Measurements from ENCODE around the gene PRR12.

PRR12 gene

DNA sequence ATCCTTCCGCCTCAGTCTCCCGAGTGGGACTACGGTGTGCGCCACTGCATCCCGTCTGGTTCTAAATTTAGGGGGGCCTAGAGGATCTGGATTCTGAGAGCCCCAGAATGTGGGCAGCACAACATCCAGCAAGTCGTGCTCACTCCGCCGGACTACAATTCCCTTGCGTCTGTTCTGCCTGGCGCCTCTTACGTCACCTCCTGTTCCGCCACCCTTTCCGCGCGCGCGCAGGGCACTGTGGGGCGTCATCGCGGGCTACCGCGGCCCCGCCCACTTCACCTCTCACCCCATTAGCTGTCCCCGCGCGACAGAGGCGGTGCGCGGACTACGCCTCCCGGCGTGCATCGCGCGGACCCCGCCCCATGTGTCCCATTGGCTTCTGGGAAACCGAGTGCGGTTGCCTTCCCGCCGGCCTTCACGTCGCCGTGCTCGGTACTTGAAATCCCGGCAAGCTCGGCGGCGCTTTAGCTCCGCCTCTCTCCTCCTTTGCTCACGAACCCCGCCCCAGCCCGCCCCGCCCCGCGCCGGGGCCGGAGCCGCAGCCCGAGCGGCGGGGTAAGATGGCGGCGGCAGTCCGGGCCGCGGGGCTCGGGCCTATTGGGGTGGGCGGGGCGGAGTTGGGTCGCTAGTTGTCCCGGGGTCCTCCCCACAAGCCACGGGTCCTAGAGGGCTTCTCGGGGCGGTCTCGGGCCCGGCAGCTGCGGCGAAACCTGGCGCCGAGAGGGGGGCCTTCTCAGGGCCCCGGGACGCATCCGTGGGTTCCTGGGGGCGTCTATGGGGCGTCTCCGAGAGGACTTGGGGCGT is 50.9 kb downstream of the PRR12 start, which contains the start of gene SCAF1:
Gene SCAF1, plus strand, starts transcription at position 522 of the 804 bp plus-strand sequence. CDS start 2,818 bp downstream, outside the sequence.
- H3K9ac ChIP-seq (ENCODE audit: low read depth in 1 of 2, low read length in 2 of 2) = peak within 1 kb of the TSS; percentile 94 to 99
- peaks cover 33 to 38% of the 10 kb centered on the region in 2 donors for H3K4me1 ChIP-seq (ENCODE audit: control insufficient read depth in 2 of 2, insufficient read depth in 2 of 2, low read length in 2 of 2)

DNA sequence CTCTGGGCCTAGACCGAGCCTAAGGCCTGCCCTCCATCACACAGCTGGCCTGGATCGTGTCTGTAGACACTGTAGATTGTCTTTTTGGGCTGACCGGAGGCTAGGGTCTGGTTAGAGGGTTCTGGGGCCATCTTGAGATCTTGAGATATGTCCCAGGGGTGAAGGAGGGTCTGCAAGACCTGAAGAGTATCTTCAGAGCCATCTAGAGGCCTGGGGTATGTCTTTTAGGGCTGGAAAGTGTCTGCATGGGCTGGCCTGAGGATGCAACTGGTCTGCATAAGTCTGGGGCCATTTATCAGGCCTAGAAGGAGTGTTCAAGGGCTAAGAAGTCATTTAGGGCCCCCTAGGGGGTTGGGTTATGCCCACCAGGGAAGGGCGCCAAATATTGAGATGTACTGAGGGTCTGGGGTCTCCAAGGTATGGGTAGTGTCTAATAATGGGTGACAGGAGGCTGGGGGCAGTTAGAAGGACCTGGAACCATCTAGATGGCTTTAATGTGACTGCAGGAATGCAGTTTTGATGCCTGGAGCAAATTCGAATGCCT is 51.6 kb downstream of the PRR12 start:
- no peaks in the 10 kb centered on the region for H3K9me3 ChIP-seq (ENCODE audit: control insufficient read depth in 2 of 2, low read length in 2 of 2)
- peak overlapping the region; percentile 73 to 98 for H3K4me3 ChIP-seq (ENCODE audit: low read length in 2 of 2)
- peaks cover 21 to 28% of the 10 kb centered on the region in 2 donors for H3K36me3 ChIP-seq (ENCODE audit: control insufficient read depth in 2 of 2, insufficient read depth in 2 of 2, low read length in 2 of 2)
- H3K9ac ChIP-seq (ENCODE audit: low read depth in 1 of 2, low read length in 2 of 2) = peak overlapping the region; percentile 87 to 98
- peaks cover 33 to 38% of the 10 kb centered on the region in 2 donors for H3K4me1 ChIP-seq (ENCODE audit: control insufficient read depth in 2 of 2, insufficient read depth in 2 of 2, low read length in 2 of 2)
- H3K27ac ChIP-seq (ENCODE audit: low read depth in 2 of 2, low read length in 2 of 2) = peak overlapping the region; percentile 90 to 99
- H3K27me3 ChIP-seq (ENCODE audit: control insufficient read depth in 2 of 2, insufficient read depth in 2 of 2, low read length in 2 of 2) = no peaks in the 10 kb centered on the region

More for the DNA sequence above, 50.9 kb downstream of the PRR12 start, which contains the start of gene SCAF1:
- H3K27ac ChIP-seq (ENCODE audit: low read depth in 2 of 2, low read length in 2 of 2) = peak within 1 kb of the TSS; percentile 99 to 100
- H3K4me3 ChIP-seq (ENCODE audit: low read length in 2 of 2) = peak within 1 kb of the TSS; percentile 74 to 98
- no peaks in the 10 kb centered on the region for H3K27me3 ChIP-seq (ENCODE audit: control insufficient read depth in 2 of 2, insufficient read depth in 2 of 2, low read length in 2 of 2)
- H3K9me3 ChIP-seq (ENCODE audit: control insufficient read depth in 2 of 2, low read length in 2 of 2) = no peaks in the 10 kb centered on the region
- peaks cover 14 to 21% of the 10 kb centered on the region in 2 donors for H3K36me3 ChIP-seq (ENCODE audit: control insufficient read depth in 2 of 2, insufficient read depth in 2 of 2, low read length in 2 of 2)

DNA sequence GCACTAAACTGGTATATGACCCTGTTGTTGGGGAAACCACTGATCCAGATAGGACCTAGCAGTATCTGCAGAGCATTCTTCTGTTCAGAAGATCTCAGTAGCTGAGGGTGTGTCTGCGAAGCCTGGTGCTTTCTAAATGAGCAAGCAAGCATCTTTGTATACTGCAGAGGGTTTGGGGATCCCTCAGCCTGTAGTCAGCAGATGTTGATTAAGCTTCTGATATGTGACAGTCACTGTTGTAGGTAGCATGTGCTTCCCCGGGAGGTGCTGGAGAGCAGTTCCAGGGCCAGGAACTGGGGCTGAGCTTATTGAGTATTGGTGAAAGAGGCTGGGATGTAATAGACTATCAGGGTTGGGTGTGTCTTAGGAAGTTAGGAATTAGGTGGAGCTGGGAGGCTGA is 52.5 kb downstream of the PRR12 start:
- H3K27ac ChIP-seq (ENCODE audit: low read depth in 2 of 2, low read length in 2 of 2) = no peak overlapping the region
- peak overlapping the region in 1 of 2 donors; percentile 2 for H3K9ac ChIP-seq (ENCODE audit: low read depth in 1 of 2, low read length in 2 of 2)
- peaks cover 22 to 28% of the 10 kb centered on the region in 2 donors for H3K36me3 ChIP-seq (ENCODE audit: control insufficient read depth in 2 of 2, insufficient read depth in 2 of 2, low read length in 2 of 2)
- no peaks in the 10 kb centered on the region for H3K9me3 ChIP-seq (ENCODE audit: control insufficient read depth in 2 of 2, low read length in 2 of 2)
- H3K4me1 ChIP-seq (ENCODE audit: control insufficient read depth in 2 of 2, insufficient read depth in 2 of 2, low read length in 2 of 2) = peaks cover 30 to 31% of the 10 kb centered on the region in 2 donors
- H3K4me3 ChIP-seq (ENCODE audit: low read length in 2 of 2) = no peak overlapping the region
- H3K27me3 ChIP-seq (ENCODE audit: control insufficient read depth in 2 of 2, insufficient read depth in 2 of 2, low read length in 2 of 2) = no peaks in the 10 kb centered on the region

DNA sequence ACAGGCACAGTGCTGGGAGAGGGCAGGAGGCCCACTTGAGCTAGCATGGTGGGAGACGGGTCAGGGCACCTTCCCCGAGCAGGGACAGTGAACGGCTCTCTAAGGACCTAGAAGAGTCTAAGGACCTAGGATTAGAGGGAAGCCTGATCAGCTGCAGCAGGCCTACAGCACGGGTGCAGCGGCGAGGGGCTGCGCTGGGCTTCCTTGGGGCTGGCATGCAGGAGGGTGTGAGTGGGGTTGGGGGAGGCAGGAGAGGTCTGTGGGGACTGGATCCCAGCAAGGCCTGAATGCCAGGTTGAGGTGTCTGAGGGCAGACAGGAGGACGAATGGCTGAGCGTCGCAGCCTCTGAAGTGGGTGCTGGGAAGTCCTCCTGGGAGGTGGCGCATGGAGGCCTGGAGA is 54.6 kb downstream of the PRR12 start:
- Histone ChIP-seq H3K9ac (ENCODE audit: low read depth in 1 of 2, low read length in 2 of 2) (no peak overlapping the region), H3K9me3 (ENCODE audit: control insufficient read depth in 2 of 2, low read length in 2 of 2) (no peaks in the 10 kb centered on the region), H3K27ac (ENCODE audit: low read depth in 2 of 2, low read length in 2 of 2) (no peak overlapping the region), H3K4me1 (ENCODE audit: control insufficient read depth in 2 of 2, insufficient read depth in 2 of 2, low read length in 2 of 2) (peaks cover 19 to 24% of the 10 kb centered on the region in 2 donors), H3K4me3 (ENCODE audit: low read length in 2 of 2) (no peak overlapping the region), H3K27me3 (ENCODE audit: control insufficient read depth in 2 of 2, insufficient read depth in 2 of 2, low read length in 2 of 2) (no peaks in the 10 kb centered on the region), H3K36me3 (ENCODE audit: control insufficient read depth in 2 of 2, insufficient read depth in 2 of 2, low read length in 2 of 2) (peaks cover 36 to 42% of the 10 kb centered on the region in 2 donors)

DNA sequence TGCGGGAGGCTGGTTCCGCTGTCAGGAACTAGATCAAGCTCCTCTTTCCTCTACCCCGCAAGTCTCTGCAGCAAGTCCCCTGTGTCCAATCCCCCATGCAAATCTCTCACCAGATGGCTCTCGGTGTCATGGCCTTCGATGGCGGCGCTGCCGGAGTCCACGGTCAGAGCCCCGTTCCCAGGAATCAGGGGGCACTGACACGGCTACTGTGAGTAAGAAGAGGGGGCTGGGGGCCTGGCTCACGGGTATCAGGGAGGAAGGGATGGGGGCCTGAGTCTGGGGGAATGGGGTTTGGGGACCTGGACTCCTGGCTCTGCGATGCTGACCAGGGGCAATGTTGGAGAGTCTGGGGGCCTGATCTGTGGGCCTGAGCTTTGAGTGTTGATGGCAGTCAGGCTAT is 55.0 kb downstream of the PRR12 start:
- no peak overlapping the region for H3K9ac ChIP-seq (ENCODE audit: low read depth in 1 of 2, low read length in 2 of 2)
- no peak overlapping the region for H3K27ac ChIP-seq (ENCODE audit: low read depth in 2 of 2, low read length in 2 of 2)
- H3K27me3 ChIP-seq (ENCODE audit: control insufficient read depth in 2 of 2, insufficient read depth in 2 of 2, low read length in 2 of 2) = no peaks in the 10 kb centered on the region
- no peak overlapping the region for H3K4me3 ChIP-seq (ENCODE audit: low read length in 2 of 2)
- H3K4me1 ChIP-seq (ENCODE audit: control insufficient read depth in 2 of 2, insufficient read depth in 2 of 2, low read length in 2 of 2) = peaks cover 17 to 20% of the 10 kb centered on the region in 2 donors
- H3K36me3 ChIP-seq (ENCODE audit: control insufficient read depth in 2 of 2, insufficient read depth in 2 of 2, low read length in 2 of 2) = peaks cover 39 to 44% of the 10 kb centered on the region in 2 donors
- no peaks in the 10 kb centered on the region for H3K9me3 ChIP-seq (ENCODE audit: control insufficient read depth in 2 of 2, low read length in 2 of 2)

DNA sequence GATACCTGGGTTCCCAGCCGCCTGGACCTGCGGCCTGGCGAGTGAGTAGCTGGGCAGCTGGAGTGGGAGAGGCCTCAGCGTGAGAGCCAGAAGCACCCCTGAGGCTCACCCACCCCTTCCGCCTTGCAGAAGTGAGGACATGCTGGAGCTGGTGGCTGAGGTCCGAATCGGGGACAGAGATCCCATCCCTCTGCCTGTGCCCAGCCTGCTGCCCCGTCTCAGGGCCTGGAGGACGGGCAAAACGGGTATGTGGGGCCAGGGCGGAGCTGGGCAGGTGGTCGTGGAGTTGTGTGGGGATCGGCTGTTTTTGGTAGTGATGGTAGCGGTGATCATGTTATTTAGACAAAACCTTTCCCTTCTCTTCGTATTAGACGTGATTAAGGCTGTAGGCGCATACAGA is 55.6 kb downstream of the PRR12 start:
- H3K4me3 ChIP-seq (ENCODE audit: low read length in 2 of 2) = no peak overlapping the region
- H3K27me3 ChIP-seq (ENCODE audit: control insufficient read depth in 2 of 2, insufficient read depth in 2 of 2, low read length in 2 of 2) = no peaks in the 10 kb centered on the region
- peaks cover 42 to 44% of the 10 kb centered on the region in 2 donors for H3K36me3 ChIP-seq (ENCODE audit: control insufficient read depth in 2 of 2, insufficient read depth in 2 of 2, low read length in 2 of 2)
- H3K4me1 ChIP-seq (ENCODE audit: control insufficient read depth in 2 of 2, insufficient read depth in 2 of 2, low read length in 2 of 2) = peaks cover 14% of the 10 kb centered on the region in 2 donors
- no peak overlapping the region for H3K9ac ChIP-seq (ENCODE audit: low read depth in 1 of 2, low read length in 2 of 2)
- H3K27ac ChIP-seq (ENCODE audit: low read depth in 2 of 2, low read length in 2 of 2) = no peak overlapping the region
- H3K9me3 ChIP-seq (ENCODE audit: control insufficient read depth in 2 of 2, low read length in 2 of 2) = no peaks in the 10 kb centered on the region

DNA sequence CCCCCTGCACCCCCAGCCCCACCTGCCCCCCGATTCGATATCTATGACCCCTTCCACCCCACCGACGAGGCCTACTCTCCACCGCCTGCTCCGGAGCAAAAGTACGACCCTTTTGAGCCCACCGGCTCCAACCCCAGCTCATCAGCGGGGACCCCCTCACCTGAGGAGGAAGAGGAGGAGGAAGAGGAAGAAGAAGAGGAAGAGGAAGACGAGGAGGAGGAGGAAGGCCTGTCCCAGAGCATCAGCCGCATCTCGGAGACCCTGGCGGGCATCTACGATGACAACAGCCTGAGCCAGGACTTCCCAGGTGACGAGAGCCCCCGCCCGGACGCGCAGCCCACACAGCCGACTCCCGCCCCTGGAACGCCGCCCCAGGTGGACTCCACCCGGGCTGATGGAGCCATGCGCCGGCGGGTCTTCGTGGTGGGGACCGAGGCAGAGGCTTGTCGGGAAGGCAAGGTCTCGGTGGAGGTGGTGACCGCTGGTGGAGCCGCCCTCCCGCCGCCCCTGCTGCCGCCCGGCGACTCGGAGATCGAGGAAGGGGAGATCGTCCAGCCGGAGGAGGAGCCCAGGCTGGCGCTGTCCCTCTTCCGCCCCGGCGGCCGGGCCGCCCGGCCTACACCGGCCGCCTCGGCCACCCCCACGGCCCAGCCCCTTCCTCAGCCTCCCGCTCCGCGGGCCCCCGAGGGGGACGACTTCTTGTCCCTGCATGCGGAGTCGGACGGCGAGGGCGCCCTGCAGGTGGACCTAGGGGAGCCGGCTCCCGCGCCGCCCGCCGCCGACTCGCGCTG is 60.2 kb downstream of the PRR12 start:
- no peaks in the 10 kb centered on the region for H3K9me3 ChIP-seq (ENCODE audit: control insufficient read depth in 2 of 2, low read length in 2 of 2)
- no peak overlapping the region for H3K9ac ChIP-seq (ENCODE audit: low read depth in 1 of 2, low read length in 2 of 2)
- H3K27me3 ChIP-seq (ENCODE audit: control insufficient read depth in 2 of 2, insufficient read depth in 2 of 2, low read length in 2 of 2) = no peaks in the 10 kb centered on the region
- H3K27ac ChIP-seq (ENCODE audit: low read depth in 2 of 2, low read length in 2 of 2) = no peak overlapping the region
- peaks cover 62 to 68% of the 10 kb centered on the region in 2 donors for H3K36me3 ChIP-seq (ENCODE audit: control insufficient read depth in 2 of 2, insufficient read depth in 2 of 2, low read length in 2 of 2)
- no peak overlapping the region for H3K4me3 ChIP-seq (ENCODE audit: low read length in 2 of 2)
- H3K4me1 ChIP-seq (ENCODE audit: control insufficient read depth in 2 of 2, insufficient read depth in 2 of 2, low read length in 2 of 2) = no peaks in the 10 kb centered on the region

DNA sequence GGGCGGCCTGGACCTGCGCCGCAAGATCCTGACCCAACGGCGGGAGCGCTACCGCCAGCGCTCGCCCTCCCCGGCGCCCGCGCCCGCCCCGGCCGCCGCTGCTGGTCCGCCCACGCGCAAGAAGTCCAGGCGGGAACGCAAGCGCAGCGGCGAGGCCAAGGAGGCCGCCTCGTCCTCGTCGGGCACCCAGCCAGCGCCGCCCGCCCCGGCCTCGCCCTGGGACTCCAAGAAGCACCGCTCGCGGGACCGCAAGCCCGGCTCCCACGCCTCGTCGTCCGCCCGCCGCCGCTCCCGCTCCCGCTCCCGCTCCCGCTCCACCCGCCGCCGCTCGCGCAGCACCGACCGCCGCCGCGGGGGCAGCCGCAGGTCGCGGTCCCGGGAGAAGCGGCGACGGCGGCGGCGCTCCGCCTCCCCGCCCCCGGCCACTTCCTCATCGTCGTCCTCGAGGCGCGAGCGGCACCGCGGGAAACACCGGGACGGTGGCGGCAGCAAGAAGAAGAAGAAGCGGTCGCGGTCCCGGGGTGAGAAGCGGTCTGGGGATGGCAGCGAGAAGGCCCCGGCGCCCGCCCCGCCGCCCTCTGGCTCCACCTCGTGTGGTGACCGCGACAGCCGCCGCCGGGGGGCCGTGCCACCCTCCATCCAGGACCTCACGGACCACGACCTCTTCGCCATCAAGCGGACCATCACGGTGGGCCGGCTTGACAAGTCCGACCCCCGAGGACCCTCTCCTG is 61.0 kb downstream of the PRR12 start:
- Histone ChIP-seq H3K4me1 (ENCODE audit: control insufficient read depth in 2 of 2, insufficient read depth in 2 of 2, low read length in 2 of 2) (no peaks in the 10 kb centered on the region), H3K27ac (ENCODE audit: low read depth in 2 of 2, low read length in 2 of 2) (no peak overlapping the region), H3K4me3 (ENCODE audit: low read length in 2 of 2) (no peak overlapping the region), H3K36me3 (ENCODE audit: control insufficient read depth in 2 of 2, insufficient read depth in 2 of 2, low read length in 2 of 2) (peaks cover 62 to 63% of the 10 kb centered on the region in 2 donors), H3K9me3 (ENCODE audit: control insufficient read depth in 2 of 2, low read length in 2 of 2) (no peaks in the 10 kb centered on the region), H3K27me3 (ENCODE audit: control insufficient read depth in 2 of 2, insufficient read depth in 2 of 2, low read length in 2 of 2) (no peaks in the 10 kb centered on the region), H3K9ac (ENCODE audit: low read depth in 1 of 2, low read length in 2 of 2) (no peak overlapping the region)

DNA sequence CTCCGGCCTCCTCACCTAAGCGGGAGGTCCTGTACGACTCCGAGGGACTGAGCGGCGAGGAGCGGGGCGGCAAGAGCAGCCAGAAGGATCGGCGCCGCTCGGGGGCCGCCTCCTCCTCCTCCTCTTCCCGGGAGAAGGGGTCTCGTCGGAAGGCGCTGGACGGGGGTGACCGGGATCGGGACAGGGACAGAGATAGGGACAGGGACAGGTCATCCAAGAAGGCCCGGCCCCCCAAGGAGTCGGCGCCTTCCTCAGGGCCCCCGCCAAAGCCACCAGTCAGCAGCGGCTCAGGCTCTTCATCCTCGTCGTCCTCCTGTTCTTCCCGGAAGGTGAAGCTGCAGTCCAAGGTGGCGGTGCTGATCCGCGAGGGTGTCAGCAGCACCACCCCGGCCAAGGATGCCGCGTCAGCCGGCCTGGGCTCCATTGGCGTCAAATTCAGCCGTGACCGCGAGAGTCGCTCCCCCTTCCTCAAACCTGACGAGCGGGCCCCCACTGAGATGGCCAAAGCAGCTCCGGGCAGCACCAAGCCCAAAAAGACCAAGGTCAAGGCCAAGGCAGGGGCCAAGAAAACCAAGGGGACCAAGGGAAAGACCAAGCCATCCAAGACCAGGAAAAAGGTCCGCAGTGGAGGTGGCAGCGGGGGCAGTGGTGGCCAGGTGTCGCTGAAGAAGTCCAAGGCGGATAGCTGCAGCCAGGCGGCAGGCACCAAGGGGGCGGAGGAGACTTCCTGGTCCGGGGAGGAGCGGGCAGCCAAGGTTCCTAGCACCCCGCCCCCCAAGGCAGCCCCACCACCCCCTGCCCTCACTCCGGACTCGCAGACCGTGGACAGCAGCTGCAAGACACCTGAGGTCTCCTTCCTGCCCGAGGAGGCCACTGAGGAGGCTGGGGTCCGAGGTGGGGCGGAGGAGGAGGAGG is 61.8 kb downstream of the PRR12 start:
- Histone ChIP-seq H3K27ac (ENCODE audit: low read depth in 2 of 2, low read length in 2 of 2) (no peak overlapping the region), H3K4me3 (ENCODE audit: low read length in 2 of 2) (no peak overlapping the region), H3K36me3 (ENCODE audit: control insufficient read depth in 2 of 2, insufficient read depth in 2 of 2, low read length in 2 of 2) (peaks cover 62 to 64% of the 10 kb centered on the region in 2 donors), H3K4me1 (ENCODE audit: control insufficient read depth in 2 of 2, insufficient read depth in 2 of 2, low read length in 2 of 2) (no peaks in the 10 kb centered on the region), H3K27me3 (ENCODE audit: control insufficient read depth in 2 of 2, insufficient read depth in 2 of 2, low read length in 2 of 2) (no peaks in the 10 kb centered on the region), H3K9ac (ENCODE audit: low read depth in 1 of 2, low read length in 2 of 2) (no peak overlapping the region), H3K9me3 (ENCODE audit: control insufficient read depth in 2 of 2, low read length in 2 of 2) (no peaks in the 10 kb centered on the region)
